ENCODE results near the gene CYP26B1.

The CYP26B1 gene

GRCh38 chr2:72141032-72141645 is 6.5 kb downstream of the CYP26B1 start:
- no peak for DNase-seq

- no peak for DNase-seq
Observed at GRCh38 chr2:72140621-72140960, 7.1 kb downstream of the CYP26B1 start.

GRCh38 chr2:72139874-72140620 is 7.6 kb downstream of the CYP26B1 start:
- DNase-seq = no peak

GRCh38 chr2:72139471-72139873 is 8.2 kb downstream of the CYP26B1 start:
- no peak for DNase-seq

- DNase-seq = no peak
Observed at GRCh38 chr2:72138921-72139381, 8.7 kb downstream of the CYP26B1 start.

GRCh38 chr2:72138011-72138881 is 9.4 kb downstream of the CYP26B1 start:
- no peak for DNase-seq

- DNase-seq = peak; percentile 33
Observed at GRCh38 chr2:72137498-72138010, 10.1 kb downstream of the CYP26B1 start.

- no peak for DNase-seq
Observed at GRCh38 chr2:72136933-72137497, 10.6 kb downstream of the CYP26B1 start.

- DNase-seq = no peak
Observed at GRCh38 chr2:72136331-72136730, 11.3 kb downstream of the CYP26B1 start.

GRCh38 chr2:72135921-72136320 is 11.7 kb downstream of the CYP26B1 start:
- DNase-seq = no peak

GRCh38 chr2:72134997-72135800 is 12.5 kb downstream of the CYP26B1 start:
- no peak for DNase-seq

- DNase-seq = no peak
Observed at GRCh38 chr2:72134408-72134996, 13.2 kb downstream of the CYP26B1 start.

GRCh38 chr2:72133721-72134407 is 13.8 kb downstream of the CYP26B1 start:
- DNase-seq = no peak

- no peak for DNase-seq
Observed at GRCh38 chr2:72132981-72133720, 14.5 kb downstream of the CYP26B1 start.

GRCh38 chr2:72131916-72132841 is 15.5 kb downstream of the CYP26B1 start:
- no peak for DNase-seq

GRCh38 chr2:72131371-72131891 is 16.2 kb downstream of the CYP26B1 start:
- no peak for DNase-seq

GRCh38 chr2:72130659-72131360 is 16.9 kb downstream of the CYP26B1 start:
- DNase-seq = no peak
